ENCODE data around the gene STUB1. TPM values are rescaled to one million over a fixed set of nuclear protein-coding genes. Genes with fewer than 3 reads are reported as not detected.
A peak's percentile ranks its signal among the peaks of the same experiment; 100 is the strongest.
"Not testable (repeated sequence)": the region's sequence is repeated elsewhere in the genome, so short reads cannot be mapped to it uniquely, and the experiment has no call there.

STUB1 gene
- total RNA-seq, 2 experiments from 2014 or later = 72.4 to 85.5 TPM

DNA sequence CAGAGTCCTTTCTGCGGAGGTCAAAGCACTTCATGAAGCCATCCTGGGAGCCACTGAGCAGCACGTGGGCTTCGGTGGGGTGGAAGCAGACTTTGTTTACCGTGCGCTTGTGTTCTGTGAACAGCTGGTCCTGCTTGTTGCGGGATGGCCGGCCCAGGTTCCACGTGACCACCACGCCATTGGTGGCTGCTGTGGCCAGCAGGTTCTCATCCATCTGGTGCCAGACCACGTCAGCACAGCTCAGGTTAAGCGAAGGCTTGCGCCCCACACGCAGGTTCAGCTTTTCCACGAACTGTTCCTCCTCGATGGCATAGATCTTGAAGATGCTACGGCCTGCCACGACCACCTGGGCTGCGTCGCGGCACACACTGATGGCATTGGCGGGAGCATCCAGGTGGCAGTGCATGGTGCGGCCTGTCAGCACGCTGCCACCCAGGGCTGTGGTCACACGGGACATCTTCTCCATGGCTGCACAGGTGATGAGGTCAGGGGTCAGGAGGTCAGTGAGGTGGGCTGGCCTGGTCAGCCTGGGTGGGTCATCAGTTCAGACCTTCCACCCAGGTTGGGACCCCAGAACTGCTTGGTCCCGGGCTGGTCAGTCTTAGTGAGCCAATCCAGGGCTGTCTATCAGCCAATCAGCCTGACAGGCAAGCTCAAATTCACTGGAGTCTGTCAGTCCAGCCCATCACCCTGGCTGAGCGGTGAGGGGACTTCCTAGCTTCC lies 9.1 kb downstream of the STUB1 start:
- H2AFZ ChIP-seq (ENCODE audit: low read length) = no peak overlapping the region
- H3K27ac ChIP-seq (ENCODE audit: low read depth, low read length, poor library complexity, severe bottlenecking) = peak overlapping the region; percentile 29
- ChIA-PET POLR2A (no interaction called here), CTCF (ENCODE audit: unreplicated experiment) (interaction anchor here (0.9 kb wide), 1 partner anchor 9 kb away, joined by 4 read pairs; the partner anchor contains the start of gene STUB1)
- no peak for DNase-seq (ENCODE audit: low spot score)
- H3K4me1 ChIP-seq (ENCODE audit: insufficient read depth, low read length, poor library complexity, severe bottlenecking) = peaks cover 24% of the 10 kb centered on the region
- no peaks in the 10 kb centered on the region for H4K20me1 ChIP-seq (ENCODE audit: insufficient read depth, low read length)
- peak overlapping the region; percentile 91 for H3K4me2 ChIP-seq (ENCODE audit: low read length)
- no TSS peak for BruUV-seq (replicated peaks)
- no peaks in the 10 kb centered on the region for H3K9me2 ChIP-seq (ENCODE audit: insufficient read depth, low read length)
- H3K4me3 ChIP-seq (ENCODE audit: low read depth, low read length, poor library complexity, severe bottlenecking) = peak overlapping the region; percentile 97
- H3K79me2 ChIP-seq (ENCODE audit: insufficient read depth, low read depth, low read length) = 0 out of 2 replicates have a peak, but pooled peaks cover 8% of the 10 kb centered on the region
- no peaks in the 10 kb centered on the region for H3K9me3 ChIP-seq (ENCODE audit: low read length)
- intact Hi-C loops (cut with micrococcal nuclease; ENCODE audit: unreplicated experiment) = no loop called here
- no peak for TF ChIP-seq EZH2phosphoT487 (IDR thresholded peaks at IDR 0.05; ENCODE audit: borderline replicate concordance, low read depth, low read length)
- peaks cover 20% of the 10 kb centered on the region for H3K36me3 ChIP-seq (ENCODE audit: insufficient read depth, low read length)

DNA sequence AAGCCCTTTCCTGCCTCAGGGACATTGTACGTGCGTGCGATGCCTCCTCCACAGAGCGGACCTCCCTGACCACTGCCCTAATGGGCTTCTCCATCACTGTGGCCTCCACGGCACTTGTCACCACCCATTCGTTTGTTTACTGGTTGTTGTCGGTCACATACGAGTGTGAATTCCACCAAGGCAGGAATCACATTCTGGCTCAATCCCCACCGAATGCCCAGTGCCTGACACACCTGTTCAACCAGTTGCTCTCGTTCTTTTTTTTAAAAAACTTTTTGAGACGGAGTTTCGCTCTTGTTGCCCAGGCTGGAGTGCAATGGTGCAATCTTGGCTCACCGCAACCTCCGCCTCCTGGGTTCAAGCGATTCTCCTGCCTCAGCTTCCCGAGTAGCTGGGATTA lies 11.0 kb downstream of the STUB1 start:
- BruUV-seq (replicated peaks); POLR2A ChIA-PET: not testable (repeated sequence)
- H3K4me1 ChIP-seq (ENCODE audit: insufficient read depth, low read length, poor library complexity, severe bottlenecking) = peaks cover 27% of the 10 kb centered on the region

DNA sequence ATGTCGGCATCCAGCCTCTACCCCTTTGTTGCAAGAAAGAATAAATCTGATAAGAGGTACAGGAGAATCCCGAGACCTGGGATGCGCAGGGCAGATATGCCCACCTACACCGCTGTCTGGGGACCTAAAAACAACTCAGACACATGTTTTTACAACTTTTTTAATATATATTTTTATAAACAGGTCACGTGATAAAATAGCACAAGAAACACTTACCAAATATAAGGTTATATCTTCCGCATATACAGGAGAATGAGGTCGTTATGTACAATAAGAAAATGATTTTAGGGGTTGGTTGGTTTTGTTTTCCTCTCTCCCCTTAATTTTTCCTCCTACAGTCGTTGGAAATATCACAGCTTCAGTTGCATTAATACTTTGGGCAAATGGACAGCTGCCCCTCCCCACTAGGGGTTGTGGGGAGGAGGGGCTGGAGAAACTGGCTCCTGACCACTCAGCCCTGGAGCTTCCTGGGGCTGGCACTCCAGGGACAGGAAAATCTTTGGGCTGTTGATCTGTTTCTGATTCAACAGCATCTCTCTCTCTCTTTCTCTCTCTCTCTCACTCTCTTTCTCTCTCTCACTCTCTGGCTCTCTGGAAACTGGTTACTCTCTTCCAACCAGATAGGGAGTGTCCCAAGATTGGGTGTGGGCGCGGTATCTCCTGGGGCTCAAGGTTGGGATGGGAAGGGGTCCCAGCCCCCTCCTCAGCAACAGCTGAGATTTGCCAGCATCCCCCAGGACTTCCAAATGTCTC lies 12.3 kb downstream of the STUB1 start:
- Histone ChIP-seq H3K4me2 (ENCODE audit: low read length) (no peak overlapping the region), H2AFZ (ENCODE audit: low read length) (no peak overlapping the region), H3K4me1 (ENCODE audit: insufficient read depth, low read length, poor library complexity, severe bottlenecking) (peaks cover 27% of the 10 kb centered on the region), H3K4me3 (ENCODE audit: low read depth, low read length, poor library complexity, severe bottlenecking) (no peak overlapping the region), H3K9me3 (ENCODE audit: low read length) (no peaks in the 10 kb centered on the region), H3K36me3 (ENCODE audit: insufficient read depth, low read length) (no peaks in the 10 kb centered on the region; the same call in 1 of the 2 replicates), H4K20me1 (ENCODE audit: insufficient read depth, low read length) (no peaks in the 10 kb centered on the region), H3K27ac (ENCODE audit: low read depth, low read length, poor library complexity, severe bottlenecking) (no peak overlapping the region), H3K9me2 (ENCODE audit: insufficient read depth, low read length) (no peaks in the 10 kb centered on the region), H3K79me2 (ENCODE audit: insufficient read depth, low read depth, low read length) (0 out of 2 replicates have a peak, but pooled peaks cover 8% of the 10 kb centered on the region)
- POLR2A ChIA-PET = no interaction called here
- intact Hi-C loops (cut with micrococcal nuclease; ENCODE audit: unreplicated experiment) = no loop called here
- TF ChIP-seq EZH2phosphoT487 (IDR thresholded peaks at IDR 0.05; ENCODE audit: borderline replicate concordance, low read depth, low read length) = no peak
- TF ChIP-seq, protein P1, sequence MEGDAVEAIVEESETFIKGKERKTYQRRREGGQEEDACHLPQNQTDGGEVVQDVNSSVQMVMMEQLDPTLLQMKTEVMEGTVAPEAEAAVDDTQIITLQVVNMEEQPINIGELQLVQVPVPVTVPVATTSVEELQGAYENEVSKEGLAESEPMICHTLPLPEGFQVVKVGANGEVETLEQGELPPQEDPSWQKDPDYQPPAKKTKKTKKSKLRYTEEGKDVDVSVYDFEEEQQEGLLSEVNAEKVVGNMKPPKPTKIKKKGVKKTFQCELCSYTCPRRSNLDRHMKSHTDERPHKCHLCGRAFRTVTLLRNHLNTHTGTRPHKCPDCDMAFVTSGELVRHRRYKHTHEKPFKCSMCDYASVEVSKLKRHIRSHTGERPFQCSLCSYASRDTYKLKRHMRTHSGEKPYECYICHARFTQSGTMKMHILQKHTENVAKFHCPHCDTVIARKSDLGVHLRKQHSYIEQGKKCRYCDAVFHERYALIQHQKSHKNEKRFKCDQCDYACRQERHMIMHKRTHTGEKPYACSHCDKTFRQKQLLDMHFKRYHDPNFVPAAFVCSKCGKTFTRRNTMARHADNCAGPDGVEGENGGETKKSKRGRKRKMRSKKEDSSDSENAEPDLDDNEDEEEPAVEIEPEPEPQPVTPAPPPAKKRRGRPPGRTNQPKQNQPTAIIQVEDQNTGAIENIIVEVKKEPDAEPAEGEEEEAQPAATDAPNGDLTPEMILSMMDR (conservative IDR thresholded peaks at IDR 0.05; ENCODE audit: low read length) = no peak
- DNase-seq (ENCODE audit: low spot score) = no peak
- CTCF ChIA-PET (ENCODE audit: unreplicated experiment) = interaction anchor here (0.5 kb wide), 1 partner anchor 20 kb away, joined by 4 read pairs; no protein-coding TSS in a partner anchor
- BruUV-seq (replicated peaks) = no TSS peak

More for the DNA sequence above, 11.0 kb downstream of the STUB1 start:
- DNase-seq (ENCODE audit: low spot score); H3K79me2 ChIP-seq (ENCODE audit: insufficient read depth, low read depth, low read length); H3K27ac ChIP-seq (ENCODE audit: low read depth, low read length, poor library complexity, severe bottlenecking); H3K9me2 ChIP-seq (ENCODE audit: insufficient read depth, low read length); H3K9me3 ChIP-seq (ENCODE audit: low read length); CTCF ChIA-PET (ENCODE audit: unreplicated experiment); H4K20me1 ChIP-seq (ENCODE audit: insufficient read depth, low read length); H3K4me2 ChIP-seq (ENCODE audit: low read length); intact Hi-C loops (cut with micrococcal nuclease; ENCODE audit: unreplicated experiment); H2AFZ ChIP-seq (ENCODE audit: low read length); H3K4me3 ChIP-seq (ENCODE audit: low read depth, low read length, poor library complexity, severe bottlenecking): not testable (repeated sequence)
- peaks cover 10% of the 10 kb centered on the region for H3K36me3 ChIP-seq (ENCODE audit: insufficient read depth, low read length)

Data from OCI-LY7 (cell line).